Measurements from ENCODE around the gene EXOC5.
"Not testable (repeated sequence)": the region's sequence is repeated elsewhere in the genome, so short reads cannot be mapped to it uniquely, and the experiment has no call there.

EXOC5 gene

GRCh38 chr14:57254884-57255283, 13.8 kb downstream of the EXOC5 start:
- DNase-seq (ENCODE audit: low read depth in 2 of 2): no peak

GRCh38 chr14:57246933-57247657, 21.6 kb downstream of the EXOC5 start:
- DNase-seq (ENCODE audit: low read depth in 2 of 2): no peak

GRCh38 chr14:57245941-57246340, 22.8 kb downstream of the EXOC5 start:
- DNase-seq (ENCODE audit: low read depth in 2 of 2): no peak

GRCh38 chr14:57244106-57244505, 24.6 kb downstream of the EXOC5 start:
- DNase-seq (ENCODE audit: low read depth in 2 of 2): no peak

GRCh38 chr14:57243320-57243719, 25.4 kb downstream of the EXOC5 start:
- DNase-seq (ENCODE audit: low read depth in 2 of 2): no peak

- not testable (repeated sequence) for DNase-seq (ENCODE audit: low read depth in 2 of 2)
Observed at GRCh38 chr14:57240115-57240514, 28.6 kb downstream of the EXOC5 start.

GRCh38 chr14:57232006-57232405, 36.7 kb downstream of the EXOC5 start:
- no peak for DNase-seq (ENCODE audit: low read depth in 2 of 2)

- DNase-seq (ENCODE audit: low read depth in 2 of 2): not testable (repeated sequence)
Observed at GRCh38 chr14:57228320-57228719, 40.4 kb downstream of the EXOC5 start.

GRCh38 chr14:57227083-57227482, 41.6 kb downstream of the EXOC5 start:
- no peak for DNase-seq (ENCODE audit: low read depth in 2 of 2)

- no peak for DNase-seq (ENCODE audit: low read depth in 2 of 2)
Observed at GRCh38 chr14:57221931-57222330, 46.8 kb downstream of the EXOC5 start.

- no peak for DNase-seq (ENCODE audit: low read depth in 2 of 2)
Observed at GRCh38 chr14:57212919-57213318, 55.8 kb downstream of the EXOC5 start.

GRCh38 chr14:57209561-57209960, 59.1 kb downstream of the EXOC5 start:
- DNase-seq (ENCODE audit: low read depth in 2 of 2): no peak

GRCh38 chr14:57205938-57206337, 62.8 kb downstream of the EXOC5 start:
- no peak for DNase-seq (ENCODE audit: low read depth in 2 of 2)

- DNase-seq (ENCODE audit: low read depth in 2 of 2): not testable (repeated sequence)
Observed at GRCh38 chr14:57202672-57203071, 66.0 kb downstream of the EXOC5 start.

GRCh38 chr14:57199921-57200320, 68.8 kb downstream of the EXOC5 start:
- DNase-seq (ENCODE audit: low read depth in 2 of 2): no peak

GRCh38 chr14:57189070-57189469, 79.6 kb downstream of the EXOC5 start:
- DNase-seq (ENCODE audit: low read depth in 2 of 2): no peak

- no peak for DNase-seq (ENCODE audit: low read depth in 2 of 2)
Observed at GRCh38 chr14:57182760-57183503, 85.8 kb downstream of the EXOC5 start.

GRCh38 chr14:57179273-57179672, 89.4 kb downstream of the EXOC5 start:
- DNase-seq (ENCODE audit: low read depth in 2 of 2): no peak

GRCh38 chr14:57174466-57174865, 94.2 kb downstream of the EXOC5 start:
- DNase-seq (ENCODE audit: low read depth in 2 of 2): no peak

GRCh38 chr14:57171903-57172302, 96.8 kb downstream of the EXOC5 start:
- no peak for DNase-seq (ENCODE audit: low read depth in 2 of 2)

- DNase-seq (ENCODE audit: low read depth in 2 of 2): no peak
Observed at GRCh38 chr14:57171363-57171762, 97.3 kb downstream of the EXOC5 start.

- no peak for DNase-seq (ENCODE audit: low read depth in 2 of 2)
Observed at GRCh38 chr14:57169901-57170300, 98.8 kb downstream of the EXOC5 start.

- no peak for DNase-seq (ENCODE audit: low read depth in 2 of 2)
Observed at GRCh38 chr14:57168138-57168679, 100.5 kb downstream of the EXOC5 start.

Data from stimulated activated CD4-positive, alpha-beta T cell treated with anti-CD3 and anti-CD28 coated beads, Interleukin-1b, Interleukin-23, amount 100 ng/mL, for 4 hours (primary cell).